ENCODE data around the gene C2CD4D. TPM values are rescaled to one million over a fixed set of nuclear protein-coding genes. Genes with fewer than 3 reads are reported as not detected.

C2CD4D gene
- total and polyA plus RNA-seq, 2 donors (not counting 1 experiment from before 2014, with no cell fraction given) = not detected

- Histone ChIP-seq H3K4me1 (ENCODE audit: control insufficient read depth, extremely low read depth, insufficient read depth, low read length) (no peaks in the 10 kb centered on the region), H4K20me1 (ENCODE audit: control insufficient read depth, extremely low read depth, insufficient read depth, low read length) (no peaks in the 10 kb centered on the region), H3K9me3 (ENCODE audit: control insufficient read depth, insufficient read depth, low read depth, low read length) (no peaks in the 10 kb centered on the region), H3K36me3 (ENCODE audit: control insufficient read depth, insufficient read depth, low read length) (no peaks in the 10 kb centered on the region), H3K79me2 (ENCODE audit: control insufficient read depth, insufficient read depth, low read length) (no peaks in the 10 kb centered on the region), H3K27ac (ENCODE audit: insufficient read depth, low read length) (no peak overlapping the region), H3K4me3 (replicated peaks in 1 of 4; ENCODE audit: control extremely low read depth in 1 of 4, insufficient read depth in 1 of 4, low read depth in 3 of 4, low read length in 4 of 4) (no peak overlapping the region), H3K4me2 (ENCODE audit: extremely low read depth, insufficient read depth, low read length) (no peak overlapping the region), H3K9ac (ENCODE audit: insufficient read depth, low read length) (no peak overlapping the region), H2AFZ (ENCODE audit: low read length) (no peak overlapping the region), H3K27me3 (ENCODE audit: control insufficient read depth, insufficient read depth, low read length) (peaks cover 46% of the 10 kb centered on the region)
- DNase-seq (ENCODE audit: low read depth in 2 of 2) = no peak
- TF ChIP-seq EZH2 (IDR thresholded peaks at IDR 0.05; ENCODE audit: low read length, missing control alignments) = no peak
- TF ChIP-seq CTCF (conservative IDR thresholded peaks at IDR 0.05 in 1 of 2, IDR thresholded peaks at IDR 0.05 in 1 of 2; ENCODE audit: low read depth in 1 of 2, low read length in 2 of 2) = no peak
Measured at GRCh38 chr1:151837197-151837596, 2.4 kb downstream of the C2CD4D start.

- no peak overlapping the region for H3K9ac ChIP-seq (ENCODE audit: insufficient read depth, low read length)
- peaks cover 44% of the 10 kb centered on the region for H3K27me3 ChIP-seq (ENCODE audit: control insufficient read depth, insufficient read depth, low read length)
- H3K4me1 ChIP-seq (ENCODE audit: control insufficient read depth, extremely low read depth, insufficient read depth, low read length) = no peaks in the 10 kb centered on the region
- no peak for TF ChIP-seq EZH2 (IDR thresholded peaks at IDR 0.05; ENCODE audit: low read length, missing control alignments)
- no peak for TF ChIP-seq CTCF (conservative IDR thresholded peaks at IDR 0.05 in 1 of 2, IDR thresholded peaks at IDR 0.05 in 1 of 2; ENCODE audit: low read depth in 1 of 2, low read length in 2 of 2)
- no peak overlapping the region for H3K27ac ChIP-seq (ENCODE audit: insufficient read depth, low read length)
- no peak overlapping the region for H3K4me2 ChIP-seq (ENCODE audit: extremely low read depth, insufficient read depth, low read length)
- no peaks in the 10 kb centered on the region for H3K79me2 ChIP-seq (ENCODE audit: control insufficient read depth, insufficient read depth, low read length)
- H3K9me3 ChIP-seq (ENCODE audit: control insufficient read depth, insufficient read depth, low read depth, low read length) = no peaks in the 10 kb centered on the region
- no peak for DNase-seq (ENCODE audit: low read depth in 2 of 2)
- H2AFZ ChIP-seq (ENCODE audit: low read length) = no peak overlapping the region
- no peak overlapping the region for H3K4me3 ChIP-seq (replicated peaks in 1 of 4; ENCODE audit: control extremely low read depth in 1 of 4, insufficient read depth in 1 of 4, low read depth in 3 of 4, low read length in 4 of 4)
- no peaks in the 10 kb centered on the region for H4K20me1 ChIP-seq (ENCODE audit: control insufficient read depth, extremely low read depth, insufficient read depth, low read length)
- H3K36me3 ChIP-seq (ENCODE audit: control insufficient read depth, insufficient read depth, low read length) = no peaks in the 10 kb centered on the region
Measured at GRCh38 chr1:151835596-151835995, 4.0 kb downstream of the C2CD4D start.

- H2AFZ ChIP-seq (ENCODE audit: low read length) = no peak overlapping the region
Measured at GRCh38 chr1:151834239-151834638, 5.4 kb downstream of the C2CD4D start.

More at GRCh38 chr1:151834239-151834638, 5.4 kb downstream of the C2CD4D start:
- DNase-seq (ENCODE audit: low read depth in 2 of 2) = no peak
- Histone ChIP-seq H3K27ac (ENCODE audit: insufficient read depth, low read length) (no peak overlapping the region), H3K4me1 (ENCODE audit: control insufficient read depth, extremely low read depth, insufficient read depth, low read length) (no peaks in the 10 kb centered on the region), H3K4me3 (replicated peaks in 1 of 4; ENCODE audit: control extremely low read depth in 1 of 4, insufficient read depth in 1 of 4, low read depth in 3 of 4, low read length in 4 of 4) (no peak overlapping the region), H3K4me2 (ENCODE audit: extremely low read depth, insufficient read depth, low read length) (no peak overlapping the region), H3K27me3 (ENCODE audit: control insufficient read depth, insufficient read depth, low read length) (peaks cover 30% of the 10 kb centered on the region), H3K79me2 (ENCODE audit: control insufficient read depth, insufficient read depth, low read length) (no peaks in the 10 kb centered on the region), H4K20me1 (ENCODE audit: control insufficient read depth, extremely low read depth, insufficient read depth, low read length) (no peaks in the 10 kb centered on the region), H3K9ac (ENCODE audit: insufficient read depth, low read length) (no peak overlapping the region), H3K36me3 (ENCODE audit: control insufficient read depth, insufficient read depth, low read length) (no peaks in the 10 kb centered on the region), H3K9me3 (ENCODE audit: control insufficient read depth, insufficient read depth, low read depth, low read length) (no peaks in the 10 kb centered on the region)
- TF ChIP-seq EZH2 (IDR thresholded peaks at IDR 0.05; ENCODE audit: low read length, missing control alignments) (no peak), CTCF (conservative IDR thresholded peaks at IDR 0.05 in 1 of 2, IDR thresholded peaks at IDR 0.05 in 1 of 2; ENCODE audit: low read depth in 1 of 2, low read length in 2 of 2) (no peak)
